SK-N-MC (cell line): Measurements from ENCODE around the gene HAS3.
"Not testable (repeated sequence)": the region's sequence is repeated elsewhere in the genome, so short reads cannot be mapped to it uniquely, and the experiment has no call there.

Experiments
- EZH2 ChIP-seq: fragments of 200-600 bp; sonication (generic); IDR thresholded peaks from one replicate; pipeline ENCODE4 v1.6.1; 2017; ENCODE audit warnings: antibody characterized with exemption
- FOXP2 ChIP-seq: optimal IDR thresholded peaks from 2 replicates; pipeline ENCODE3; 2011; ENCODE audit warnings: mild to moderate bottlenecking, moderate library complexity; ENCODE audit not compliant: insufficient read depth; ENCODE audit errors: extremely low read length, control extremely low read depth
- POLR2AphosphoS5 ChIP-seq: IDR thresholded peaks from 2 replicates; pipeline ENCODE4 v1.6.1; 2012; ENCODE audit warnings: mild to moderate bottlenecking, low read depth, low read length, borderline replicate concordance

- TF ChIP-seq POLR2AphosphoS5, EZH2, FOXP2: not testable (repeated sequence)
Observed at GRCh38 chr16:69124406-69124805, 19.0 kb downstream of the HAS3 start.
